GM12891 (cell line): ENCODE results near the gene TLK2.

ENCODE experiments used
- DNase-seq: peaks from one replicate; pipeline ENCODE4 v3.0.0; 2011; ENCODE audit warnings: low spot score; ENCODE audit not compliant: insufficient read length
- FAIRE-seq: peaks from 2 replicates; lab custom pipeline; 2011; peaks lifted over from hg19 to GRCh38; lab: Jason Lieb, UNC
- PAX5 ChIP-seq: IDR thresholded peaks from 2 replicates; pipeline ENCODE4 v1.6.1; 2011; ENCODE audit warnings: low read length, moderate library complexity, mild to moderate bottlenecking; ENCODE audit not compliant: insufficient read depth, severe bottlenecking
- POLR2A ChIP-seq: IDR thresholded peaks from 2 replicates; pipeline ENCODE4 v1.6.1; 2011; ENCODE audit warnings: low read depth, low read length, control low read depth
- POLR2AphosphoS5 ChIP-seq: IDR thresholded peaks from 2 replicates; pipeline ENCODE4 v1.6.1; 2011; ENCODE audit warnings: low read depth, low read length, control low read depth
- POU2F2 ChIP-seq: IDR thresholded peaks from 2 replicates; pipeline ENCODE4 v1.6.1; 2011; ENCODE audit warnings: low read depth, mild to moderate bottlenecking, control low read depth, low read length, moderate library complexity
- SPI1 ChIP-seq: IDR thresholded peaks from 2 replicates; pipeline ENCODE4 v1.6.1; 2011; ENCODE audit warnings: low read depth, low read length, control low read depth
- TAF1 ChIP-seq: IDR thresholded peaks from 2 replicates; pipeline ENCODE4 v1.6.1; 2011; ENCODE audit warnings: low read depth, low read length, control low read depth

Gene TLK2

GRCh38 chr17:62657690-62658089 is 179.1 kb downstream of the TLK2 start:
- DNase-seq (no peak), FAIRE-seq (no peak)
- no peak for TF ChIP-seq TAF1
- no peak for TF ChIP-seq POLR2AphosphoS5
- TF ChIP-seq SPI1: no peak
- no peak for TF ChIP-seq POLR2A
- TF ChIP-seq POU2F2: no peak
- no peak for TF ChIP-seq PAX5

- DNase-seq: no peak
- TF ChIP-seq POLR2AphosphoS5 (no peak), SPI1 (no peak), POLR2A (no peak), TAF1 (no peak), PAX5 (no peak), POU2F2 (no peak)
- FAIRE-seq: no peak
Observed at GRCh38 chr17:62658136-62658920, 179.7 kb downstream of the TLK2 start.

- FAIRE-seq (no peak), DNase-seq (no peak)
Observed at GRCh38 chr17:62660629-62661118, 182.0 kb downstream of the TLK2 start.

GRCh38 chr17:62661337-62661736 is 182.7 kb downstream of the TLK2 start:
- FAIRE-seq (no peak), DNase-seq (no peak)
- TF ChIP-seq PAX5 (no peak), TAF1 (no peak), POU2F2 (no peak), SPI1 (no peak), POLR2A (no peak), POLR2AphosphoS5 (no peak)

More at GRCh38 chr17:62660629-62661118, 182.0 kb downstream of the TLK2 start:
- TF ChIP-seq SPI1 (no peak), POLR2A (no peak), POLR2AphosphoS5 (no peak), PAX5 (no peak), TAF1 (no peak)

- FAIRE-seq (no peak), DNase-seq (no peak)
- no peak for TF ChIP-seq POLR2AphosphoS5
- TF ChIP-seq PAX5: no peak
- TF ChIP-seq TAF1: no peak
- TF ChIP-seq POLR2A: no peak
- no peak for TF ChIP-seq SPI1
- TF ChIP-seq POU2F2: no peak
Observed at GRCh38 chr17:62662855-62663254, 184.2 kb downstream of the TLK2 start.
